Measurements from ENCODE around the gene GPN3. TPM values are rescaled to one million over a fixed set of nuclear protein-coding genes. Genes with fewer than 3 reads are reported as not detected.

The GPN3 gene
- total and polyA plus RNA-seq, 2 of the 8 experiments (the other 6 are each of a cell fraction or from before 2014, with no cell fraction given), result 49.7 to 52.9 TPM

DNA sequence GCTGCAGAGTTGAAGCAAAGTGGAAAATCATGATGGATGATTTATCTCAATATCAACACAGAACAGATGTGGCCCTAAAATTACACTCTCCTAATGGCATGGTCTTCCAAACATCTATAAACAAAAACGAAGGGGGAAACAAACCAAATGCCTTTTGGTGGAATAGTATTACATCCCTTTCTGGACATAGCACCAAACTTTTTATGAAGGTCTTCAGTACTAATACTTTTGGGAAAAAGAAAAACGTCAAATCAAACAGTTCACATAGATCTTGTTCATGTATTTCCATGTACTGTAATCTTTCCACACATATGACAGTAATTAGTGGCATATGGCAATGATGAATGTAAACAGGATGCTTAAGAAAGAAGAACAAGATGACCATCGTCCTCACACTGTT, 41.7 kb downstream of the GPN3 start (continued):
- TF ChIP-seq HDAC6 (IDR thresholded peaks at IDR 0.05; ENCODE audit: low read depth, low read length), result no peak
- TF ChIP-seq ZNF274 (IDR thresholded peaks at IDR 0.05; ENCODE audit: borderline replicate concordance, extremely low read depth, low read length), result no peak
- no peak for TF ChIP-seq SAP30 (IDR thresholded peaks at IDR 0.05; ENCODE audit: insufficient read depth, insufficient replicate concordance, low read length)
- no peak for TF ChIP-seq RFX5 (IDR thresholded peaks at IDR 0.05; ENCODE audit: borderline replicate concordance, low read depth, low read length)

Measured in H1 (cell line).